Measurements from ENCODE around the gene NHSL2. TPM values are rescaled to one million over a fixed set of nuclear protein-coding genes. Genes with fewer than 3 reads are reported as not detected.
"Not testable (repeated sequence)": the region's sequence is repeated elsewhere in the genome, so short reads cannot be mapped to it uniquely, and the experiment has no call there.

NHSL2 gene
- total RNA-seq, 1 donor from 2014 or later: 13.0 TPM

- no peaks in the 10 kb centered on the region for H3K27me3 Mint-ChIP-seq (ENCODE audit: low read depth, unreplicated experiment)
- Histone ChIP-seq H4K20me1 (ENCODE audit: insufficient read depth, low read length) (no peaks in the 10 kb centered on the region), H3K79me2 (ENCODE audit: insufficient read depth, low read length) (no peaks in the 10 kb centered on the region), H3K4me2 (ENCODE audit: low read length) (peak overlapping the region; percentile 61), H2AFZ (ENCODE audit: low read depth, low read length) (peak overlapping the region; percentile 34), H3K4me1 (ENCODE audit: insufficient read depth, low read length) (peaks cover 12% of the 10 kb centered on the region), H3K4me3 (ENCODE audit: insufficient read depth, low read depth, low read length) (no peak overlapping the region), H3K27me3 (ENCODE audit: insufficient read depth, low read length) (no peaks in the 10 kb centered on the region), H3K9ac (ENCODE audit: low read length) (no peak overlapping the region), H3K9me3 (ENCODE audit: insufficient read depth, low read depth, low read length) (no peaks in the 10 kb centered on the region), H3K36me3 (ENCODE audit: insufficient read depth, low read length) (no peaks in the 10 kb centered on the region), H3K27ac (ENCODE audit: low read depth, low read length) (no peak overlapping the region)
- DNase-seq (ENCODE audit: low read depth) (no peak), FAIRE-seq (peak; percentile 47)
- H3K4me3 Mint-ChIP-seq (ENCODE audit: unreplicated experiment): no peak overlapping the region
- H3K4me1 Mint-ChIP-seq (ENCODE audit: low read depth, unreplicated experiment): peaks cover 30% of the 10 kb centered on the region
- peaks cover 2% of the 10 kb centered on the region for H3K9me3 Mint-ChIP-seq (ENCODE audit: unreplicated experiment)
- H3K27ac Mint-ChIP-seq (ENCODE audit: unreplicated experiment): peak overlapping the region; percentile 83
- TF ChIP-seq EZH2 (IDR thresholded peaks at IDR 0.05; ENCODE audit: insufficient read depth, low read length) (no peak), CTCF (IDR thresholded peaks at IDR 0.05; ENCODE audit: insufficient read depth, low read depth, low read length) (no peak)
- H3K36me3 Mint-ChIP-seq (ENCODE audit: low read depth, unreplicated experiment): no peaks in the 10 kb centered on the region
Measured at GRCh38 chrX:71958281-71958675, 47.6 kb downstream of the NHSL2 start.

- H3K36me3 ChIP-seq (ENCODE audit: insufficient read depth, low read length); H3K4me1 Mint-ChIP-seq (ENCODE audit: low read depth, unreplicated experiment); H3K9me3 ChIP-seq (ENCODE audit: insufficient read depth, low read depth, low read length); H3K27ac ChIP-seq (ENCODE audit: low read depth, low read length); H3K4me3 Mint-ChIP-seq (ENCODE audit: unreplicated experiment); H3K79me2 ChIP-seq (ENCODE audit: insufficient read depth, low read length); H2AFZ ChIP-seq (ENCODE audit: low read depth, low read length); H3K9me3 Mint-ChIP-seq (ENCODE audit: unreplicated experiment); DNase-seq (ENCODE audit: low read depth); H3K4me3 ChIP-seq (ENCODE audit: insufficient read depth, low read depth, low read length); H3K4me1 ChIP-seq (ENCODE audit: insufficient read depth, low read length); H4K20me1 ChIP-seq (ENCODE audit: insufficient read depth, low read length); FAIRE-seq; H3K36me3 Mint-ChIP-seq (ENCODE audit: low read depth, unreplicated experiment); H3K27me3 Mint-ChIP-seq (ENCODE audit: low read depth, unreplicated experiment); H3K9ac ChIP-seq (ENCODE audit: low read length); H3K27ac Mint-ChIP-seq (ENCODE audit: unreplicated experiment); H3K4me2 ChIP-seq (ENCODE audit: low read length); H3K27me3 ChIP-seq (ENCODE audit: insufficient read depth, low read length): not testable (repeated sequence)
Measured at GRCh38 chrX:71964184-71964583, 53.5 kb downstream of the NHSL2 start.

- H3K4me1 Mint-ChIP-seq (ENCODE audit: low read depth, unreplicated experiment): peaks cover 11% of the 10 kb centered on the region
- no peak for TF ChIP-seq CTCF (IDR thresholded peaks at IDR 0.05; ENCODE audit: insufficient read depth, low read depth, low read length)
- TF ChIP-seq EZH2 (IDR thresholded peaks at IDR 0.05; ENCODE audit: insufficient read depth, low read length): no peak
- Histone ChIP-seq H3K4me2 (ENCODE audit: low read length) (no peak overlapping the region), H3K9me3 (ENCODE audit: insufficient read depth, low read depth, low read length) (no peaks in the 10 kb centered on the region), H3K27me3 (ENCODE audit: insufficient read depth, low read length) (no peaks in the 10 kb centered on the region), H3K79me2 (ENCODE audit: insufficient read depth, low read length) (no peaks in the 10 kb centered on the region), H3K27ac (ENCODE audit: low read depth, low read length) (no peak overlapping the region), H4K20me1 (ENCODE audit: insufficient read depth, low read length) (no peaks in the 10 kb centered on the region), H3K4me3 (ENCODE audit: insufficient read depth, low read depth, low read length) (no peak overlapping the region), H3K36me3 (ENCODE audit: insufficient read depth, low read length) (no peaks in the 10 kb centered on the region), H2AFZ (ENCODE audit: low read depth, low read length) (no peak overlapping the region), H3K9ac (ENCODE audit: low read length) (no peak overlapping the region), H3K4me1 (ENCODE audit: insufficient read depth, low read length) (no peaks in the 10 kb centered on the region)
- H3K36me3 Mint-ChIP-seq (ENCODE audit: low read depth, unreplicated experiment): no peaks in the 10 kb centered on the region
- no peak for FAIRE-seq
- no peak overlapping the region for H3K4me3 Mint-ChIP-seq (ENCODE audit: unreplicated experiment)
- no peaks in the 10 kb centered on the region for H3K27me3 Mint-ChIP-seq (ENCODE audit: low read depth, unreplicated experiment)
- no peak overlapping the region for H3K27ac Mint-ChIP-seq (ENCODE audit: unreplicated experiment)
- no peak for DNase-seq (ENCODE audit: low read depth)
- H3K9me3 Mint-ChIP-seq (ENCODE audit: unreplicated experiment): no peaks in the 10 kb centered on the region
Measured at GRCh38 chrX:71974916-71975315, 64.3 kb downstream of the NHSL2 start.
